ENCODE measurements around the gene AOC2.

DNA sequence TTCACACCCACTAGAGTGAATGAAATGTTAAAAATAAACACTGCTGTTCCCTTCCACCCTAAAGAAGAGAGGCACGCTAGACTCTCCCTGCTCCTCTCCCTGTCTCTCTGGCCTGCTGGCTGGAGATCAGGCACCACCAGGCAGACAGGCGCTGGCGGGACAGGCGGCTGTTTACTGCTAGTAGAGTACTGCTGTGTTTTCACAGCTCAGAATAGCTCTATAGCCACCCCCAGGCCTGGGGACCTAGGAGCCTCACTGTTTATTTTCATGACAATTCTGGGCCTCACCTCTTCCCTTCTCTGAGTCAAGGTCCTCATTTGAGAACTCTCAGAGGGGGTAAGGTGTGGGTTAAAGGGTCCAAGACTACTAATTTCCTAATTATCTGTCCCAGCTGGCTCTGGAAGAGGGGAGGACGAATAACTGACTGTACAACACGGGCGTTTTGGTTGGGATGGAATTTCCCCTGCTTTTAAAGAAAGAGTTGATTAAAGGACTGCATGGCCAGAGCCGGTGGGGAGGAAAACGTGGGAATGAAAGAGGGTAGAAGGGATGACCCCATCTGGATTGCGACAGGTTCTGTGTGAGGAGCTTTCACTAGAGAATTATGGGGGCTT lies 47.3 kb downstream of the AOC2 start:
- TF ChIP-seq ZC3H11A (IDR thresholded peaks at IDR 0.05; ENCODE audit: low read depth, low read length) (no peak), ETS1 (conservative IDR thresholded peaks at IDR 0.05; ENCODE audit: control insufficient read depth, low read depth, low read length) (no peak), MEF2A (IDR thresholded peaks at IDR 0.05; ENCODE audit: control insufficient read depth, low read depth, low read length) (no peak), MTA3 (IDR thresholded peaks at IDR 0.05; ENCODE audit: borderline replicate concordance) (no peak), TCF3 (CRISPR knock-in tag; IDR thresholded peaks at IDR 0.05) (no peak), ZEB2 (IDR thresholded peaks at IDR 0.05) (no peak), SIN3A (IDR thresholded peaks at IDR 0.05; ENCODE audit: borderline replicate concordance in 2 of 2, control insufficient read depth in 1 of 2, low read depth in 2 of 2, low read length in 2 of 2) (no peak), JUN (IDR thresholded peaks at IDR 0.05; ENCODE audit: borderline replicate concordance, low read depth, low read length) (no peak), JUN (CRISPR knock-in tag; IDR thresholded peaks at IDR 0.05; ENCODE audit: borderline replicate concordance) (no peak), CTCF (IDR thresholded peaks at IDR 0.05 in 2 of 3, conservative IDR thresholded peaks at IDR 0.05 in 1 of 3; ENCODE audit: insufficient read depth in 2 of 3, low read depth in 1 of 3, low read length in 3 of 3) (no peak), GATA2 (CRISPR knock-in tag; IDR thresholded peaks at IDR 0.05) (no peak)
